ENCODE measurements around the gene MCC.

- TF ChIP-seq CTCF (IDR thresholded peaks at IDR 0.05; ENCODE audit: poor library complexity) (no peak), EZH2 (IDR thresholded peaks at IDR 0.05; ENCODE audit: borderline replicate concordance) (no peak), EZH2phosphoT487 (IDR thresholded peaks at IDR 0.05; ENCODE audit: low read depth, severe bottlenecking, unreplicated experiment) (no peak)
These were observed 306.8 kb downstream of the MCC start for GRCh38 chr5:113181409-113181808.

Data from hepatocyte (in vitro differentiated cells).